Mucosa of rectum (tissue), 2 donors: Measurements from ENCODE around the gene SYF2.

ENCODE experiments used
- H3K27ac ChIP-seq, 2 donors: one replicate each; pipeline ENCODE4 v1.7.0; 2013; ENCODE audit warnings: inconsistent platforms in 2 of 2, low read depth in 2 of 2, low read length in 2 of 2
- H3K27me3 ChIP-seq, 2 donors: one replicate each; pipeline ENCODE4 v1.7.0; 2013; ENCODE audit warnings: low read length in 2 of 2; ENCODE audit not compliant: control insufficient read depth in 2 of 2, insufficient read depth in 2 of 2
- H3K36me3 ChIP-seq, 2 donors: one replicate each; pipeline ENCODE4 v1.7.0; 2013; ENCODE audit warnings: low read length in 2 of 2; ENCODE audit not compliant: control insufficient read depth in 2 of 2, insufficient read depth in 2 of 2
- H3K4me1 ChIP-seq, 2 donors: one replicate each; pipeline ENCODE4 v1.7.0; 2013; ENCODE audit warnings: low read length in 2 of 2, mild to moderate bottlenecking in 1 of 2; ENCODE audit not compliant: control insufficient read depth in 2 of 2, insufficient read depth in 2 of 2
- H3K4me3 ChIP-seq, 2 donors: one replicate each; pipeline ENCODE4 v1.7.0; 2013; ENCODE audit warnings: low read length in 2 of 2
- H3K9ac ChIP-seq, 2 donors: one replicate each; pipeline ENCODE4 v1.7.0; 2013; ENCODE audit warnings: low read length in 2 of 2, low read depth in 1 of 2, mild to moderate bottlenecking in 1 of 2
- H3K9me3 ChIP-seq, 2 donors: one replicate each; pipeline ENCODE4 v1.7.0; 2013; ENCODE audit warnings: low read length in 2 of 2; ENCODE audit not compliant: control insufficient read depth in 2 of 2
- donor health status: healthy.
- donor health status: Normal muscosa, but diverticular disease.

SYF2 gene

GRCh38 chr1:25186161-25187007 is 45.9 kb downstream of the SYF2 start:
- H3K36me3 ChIP-seq = no peaks in the 10 kb centered on the region
- H3K27me3 ChIP-seq = no peaks in the 10 kb centered on the region
- no peaks in the 10 kb centered on the region for H3K9me3 ChIP-seq

DNA sequence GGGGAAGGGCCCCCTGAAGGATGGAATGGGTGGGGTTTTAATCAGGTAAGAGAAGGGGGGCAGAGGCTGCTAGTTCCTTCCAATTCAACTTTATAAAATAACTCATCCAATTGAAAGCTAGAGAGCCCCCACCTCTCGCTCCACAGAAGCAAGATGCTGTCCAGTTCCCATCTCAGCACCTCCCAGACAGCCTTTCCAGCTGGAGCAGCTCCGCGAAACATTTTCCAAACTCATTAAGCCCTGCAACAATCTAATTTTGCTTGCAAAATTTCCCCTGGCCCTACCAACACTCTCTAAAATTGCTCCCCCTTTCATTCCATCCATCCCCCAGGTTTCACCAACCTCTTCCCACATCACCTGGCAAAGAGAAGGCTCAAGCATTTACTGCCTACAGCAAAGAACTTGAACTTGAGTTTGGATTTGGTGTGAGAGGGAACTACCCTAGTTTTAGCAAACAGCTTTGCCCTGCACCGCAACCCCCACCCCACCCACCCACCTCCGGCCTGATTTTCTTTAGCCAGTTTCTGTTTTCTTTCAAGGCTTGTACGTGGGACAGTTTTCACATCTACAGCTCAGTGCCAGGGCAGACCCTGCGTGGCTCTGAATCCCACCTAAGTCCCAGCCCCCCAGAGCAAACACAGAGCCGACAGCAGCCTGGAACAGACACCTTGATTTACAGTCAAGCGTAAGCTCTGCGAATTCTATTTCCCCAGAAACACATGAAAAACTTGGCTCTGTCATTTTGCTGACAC is 46.7 kb downstream of the SYF2 start:
- Histone ChIP-seq H3K4me1 (no peaks in the 10 kb centered on the region), H3K36me3 (no peaks in the 10 kb centered on the region), H3K27ac (no peak overlapping the region), H3K27me3 (no peaks in the 10 kb centered on the region), H3K9ac (no peak overlapping the region), H3K4me3 (no peak overlapping the region), H3K9me3 (no peaks in the 10 kb centered on the region)

More at GRCh38 chr1:25186161-25187007, 45.9 kb downstream of the SYF2 start:
- H3K27ac ChIP-seq = no peak overlapping the region
- H3K4me1 ChIP-seq = no peaks in the 10 kb centered on the region
- H3K9ac ChIP-seq = no peak overlapping the region
- no peak overlapping the region for H3K4me3 ChIP-seq

DNA sequence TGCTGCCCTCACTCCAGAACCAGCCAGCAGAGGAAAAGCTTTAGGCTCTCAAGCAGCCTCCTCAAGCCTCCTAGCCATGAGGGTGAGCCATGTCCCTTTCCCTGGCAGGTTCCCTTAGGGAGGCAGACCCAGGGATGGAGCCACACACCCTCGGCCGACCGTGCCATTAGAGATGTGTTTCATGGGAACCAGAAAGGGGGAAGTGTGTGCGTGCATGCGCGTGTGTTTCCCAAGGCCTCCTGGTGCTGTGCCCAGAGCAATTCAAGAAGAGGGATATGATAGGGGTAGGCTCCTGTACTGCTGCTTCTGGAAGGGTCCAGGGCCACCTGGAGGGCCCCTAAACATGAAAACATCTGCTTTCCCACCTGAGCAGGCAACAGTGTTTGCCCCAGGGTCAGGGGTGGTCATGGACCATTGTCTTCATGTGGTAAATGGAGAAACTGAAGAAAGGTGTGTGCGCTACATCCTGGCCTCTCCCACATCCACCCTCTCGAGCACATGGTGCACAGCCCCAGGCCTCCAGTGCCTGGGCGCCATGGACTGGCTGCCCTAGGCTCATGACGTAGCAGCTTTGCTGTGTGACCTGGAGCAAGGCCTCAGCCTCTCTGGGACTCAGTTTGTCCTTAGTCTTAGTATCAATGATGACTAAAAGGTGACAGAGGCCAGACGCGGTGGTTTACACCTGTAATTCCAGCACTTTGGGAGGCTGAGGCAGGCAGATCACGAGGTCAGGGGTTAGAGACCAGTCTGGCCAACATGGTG is 48.1 kb downstream of the SYF2 start:
- Histone ChIP-seq H3K9ac (no peak overlapping the region), H3K4me3 (no peak overlapping the region), H3K36me3 (no peaks in the 10 kb centered on the region), H3K4me1 (peaks cover 0 to under 1% of the 10 kb centered on the region in 2 donors), H3K27ac (no peak overlapping the region), H3K27me3 (no peaks in the 10 kb centered on the region), H3K9me3 (no peaks in the 10 kb centered on the region)

DNA sequence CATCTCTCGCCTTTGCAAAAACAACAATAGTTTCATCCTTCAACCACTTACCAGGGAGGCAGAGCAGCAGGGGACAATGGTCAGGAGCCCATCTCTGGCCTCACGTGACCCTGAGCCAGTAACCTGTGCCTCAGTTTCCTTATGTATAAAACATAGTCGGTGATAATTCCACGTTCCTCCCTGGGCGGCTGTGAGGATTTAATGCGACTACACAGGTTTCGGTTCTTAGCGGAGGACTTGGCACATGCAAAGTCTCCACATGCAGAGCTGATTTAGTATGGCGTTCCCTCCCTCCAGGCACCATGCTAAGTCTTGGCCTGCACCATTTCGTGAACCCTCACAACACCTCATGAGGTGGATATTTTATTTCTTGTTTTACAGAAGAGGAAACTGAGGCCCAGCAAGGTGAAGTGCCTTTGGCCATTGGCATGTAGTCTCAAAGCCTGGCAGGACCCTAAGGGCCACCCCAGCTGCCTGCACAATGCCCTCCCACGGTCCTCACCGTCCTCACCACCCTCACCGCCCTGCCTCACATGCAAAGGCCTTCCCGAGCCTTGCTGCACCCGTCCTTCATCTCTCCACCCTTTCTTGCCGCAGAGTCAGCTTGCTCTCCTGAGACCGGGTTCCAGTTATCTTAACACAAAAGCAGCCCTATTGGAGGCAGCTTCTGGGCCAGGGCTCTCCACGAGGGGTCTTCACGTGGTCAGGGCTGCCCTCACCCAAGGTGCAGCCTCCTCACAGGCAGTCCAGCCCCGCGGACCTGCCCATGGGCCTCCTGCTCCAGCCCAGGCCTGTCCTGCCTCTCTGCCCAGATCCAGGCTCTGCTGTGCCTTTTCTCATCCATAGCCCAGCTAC is 48.9 kb downstream of the SYF2 start:
- H3K36me3 ChIP-seq = no peaks in the 10 kb centered on the region
- H3K27me3 ChIP-seq = no peaks in the 10 kb centered on the region
- H3K4me3 ChIP-seq = no peak overlapping the region
- H3K27ac ChIP-seq = no peak overlapping the region
- peaks cover 0 to 2% of the 10 kb centered on the region in 2 donors for H3K4me1 ChIP-seq
- no peak overlapping the region for H3K9ac ChIP-seq
- H3K9me3 ChIP-seq = no peaks in the 10 kb centered on the region

DNA sequence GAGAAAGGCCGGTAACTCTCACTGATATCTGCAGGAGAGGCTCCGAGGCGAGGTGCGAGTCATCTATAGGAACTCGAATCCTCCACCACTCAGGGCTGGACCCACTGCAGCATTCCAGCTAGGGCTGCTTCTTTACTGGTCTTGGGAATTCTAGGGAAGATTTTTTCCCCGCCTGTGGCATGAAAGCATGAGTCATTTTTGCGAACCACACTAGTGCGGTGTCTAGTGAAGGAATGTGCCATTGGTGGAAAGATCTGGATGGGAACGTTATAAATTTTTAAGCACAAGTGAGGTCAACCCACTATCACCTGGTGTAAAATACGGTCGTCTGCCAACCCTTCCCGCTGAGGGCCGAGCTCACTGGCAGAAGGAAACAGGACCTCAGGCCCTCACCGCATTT is 49.7 kb downstream of the SYF2 start:
- H3K9me3 ChIP-seq = no peaks in the 10 kb centered on the region
- no peak overlapping the region for H3K9ac ChIP-seq

DNA sequence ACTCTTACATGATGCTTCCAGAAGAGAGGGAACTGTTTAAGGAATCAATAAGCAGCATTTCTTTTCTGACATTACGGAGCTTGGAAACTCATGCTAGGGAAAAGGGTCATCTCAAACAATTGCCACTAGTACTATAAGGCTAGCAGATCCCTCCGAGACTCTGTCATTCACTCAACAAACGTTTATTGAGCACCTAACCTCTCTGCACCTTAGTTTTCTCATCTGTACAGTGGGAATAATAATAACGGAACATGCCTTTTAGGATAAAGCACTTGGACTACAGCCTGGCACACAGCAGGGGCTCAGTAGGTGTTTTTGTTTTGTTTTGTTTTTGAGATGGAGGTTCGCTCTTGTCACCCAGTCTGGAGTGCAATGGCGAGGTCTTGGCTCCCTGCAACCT is 51.3 kb downstream of the SYF2 start:
- H3K4me3 ChIP-seq = no peak overlapping the region
- no peaks in the 10 kb centered on the region for H3K27me3 ChIP-seq
- H3K27ac ChIP-seq = no peak overlapping the region
- H3K9ac ChIP-seq = no peak overlapping the region
- no peaks in the 10 kb centered on the region for H3K36me3 ChIP-seq
- H3K9me3 ChIP-seq = no peaks in the 10 kb centered on the region
- H3K4me1 ChIP-seq = peaks cover 0 to 2% of the 10 kb centered on the region in 2 donors

More for the DNA sequence above, 49.7 kb downstream of the SYF2 start:
- Histone ChIP-seq H3K27ac (no peak overlapping the region), H3K4me3 (no peak overlapping the region), H3K27me3 (no peaks in the 10 kb centered on the region), H3K36me3 (no peaks in the 10 kb centered on the region), H3K4me1 (peaks cover 0 to 2% of the 10 kb centered on the region in 2 donors)

- no peak overlapping the region for H3K9ac ChIP-seq
- peaks cover 0 to 2% of the 10 kb centered on the region in 2 donors for H3K4me1 ChIP-seq
- H3K27ac ChIP-seq = no peak overlapping the region
- H3K36me3 ChIP-seq = no peaks in the 10 kb centered on the region
- H3K4me3 ChIP-seq = no peak overlapping the region
- H3K27me3 ChIP-seq = no peaks in the 10 kb centered on the region
- H3K9me3 ChIP-seq = no peaks in the 10 kb centered on the region
Measured at GRCh38 chr1:25178917-25179561, 53.3 kb downstream of the SYF2 start.

GRCh38 chr1:25174730-25175612 is 57.3 kb downstream of the SYF2 start:
- Histone ChIP-seq H3K36me3 (no peaks in the 10 kb centered on the region), H3K9ac (no peak overlapping the region), H3K4me3 (no peak overlapping the region)

More at GRCh38 chr1:25174730-25175612, 57.3 kb downstream of the SYF2 start:
- H3K9me3 ChIP-seq = no peaks in the 10 kb centered on the region
- peaks cover 0 to 2% of the 10 kb centered on the region in 2 donors for H3K4me1 ChIP-seq
- H3K27me3 ChIP-seq = no peaks in the 10 kb centered on the region
- H3K27ac ChIP-seq = no peak overlapping the region
